Skeletal muscle cell (primary cell): ENCODE measurements around the gene CYP27C1.
"Not testable (repeated sequence)": the region's sequence is repeated elsewhere in the genome, so short reads cannot be mapped to it uniquely, and the experiment has no call there.

ENCODE experiments used
- DNase-seq: peaks from one replicate; pipeline ENCODE4 v3.0.0-alpha.2; 2010; ENCODE audit warnings: low read depth
- H3K4me3 ChIP-seq: 2 replicates; pipeline ENCODE4 v1.5.1; 2011; ENCODE audit warnings: low read depth, mild to moderate bottlenecking, control low read depth, low read length, moderate library complexity

CYP27C1 gene

DNA sequence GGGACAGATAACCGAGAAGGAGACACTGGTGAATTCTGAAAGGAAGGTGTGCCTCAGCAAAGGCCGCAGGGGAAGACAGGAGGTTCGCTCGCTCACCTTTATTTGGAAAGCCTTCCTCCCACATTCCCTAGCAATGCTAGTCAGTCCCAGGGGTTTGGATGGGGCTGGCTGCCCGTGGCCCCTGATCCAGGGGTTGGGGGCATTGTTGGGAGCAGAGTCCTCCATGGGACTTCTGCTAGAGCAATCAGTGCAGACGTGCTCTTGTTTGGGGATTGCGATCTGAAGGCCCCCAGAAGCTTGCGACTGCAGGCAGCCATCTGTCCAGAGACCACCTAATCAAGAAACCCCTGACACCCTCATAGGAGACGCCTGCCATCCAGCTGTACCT, 6.0 kb upstream of the CYP27C1 start:
- H3K4me3 ChIP-seq: no peak overlapping the region
- DNase-seq: no peak

DNA sequence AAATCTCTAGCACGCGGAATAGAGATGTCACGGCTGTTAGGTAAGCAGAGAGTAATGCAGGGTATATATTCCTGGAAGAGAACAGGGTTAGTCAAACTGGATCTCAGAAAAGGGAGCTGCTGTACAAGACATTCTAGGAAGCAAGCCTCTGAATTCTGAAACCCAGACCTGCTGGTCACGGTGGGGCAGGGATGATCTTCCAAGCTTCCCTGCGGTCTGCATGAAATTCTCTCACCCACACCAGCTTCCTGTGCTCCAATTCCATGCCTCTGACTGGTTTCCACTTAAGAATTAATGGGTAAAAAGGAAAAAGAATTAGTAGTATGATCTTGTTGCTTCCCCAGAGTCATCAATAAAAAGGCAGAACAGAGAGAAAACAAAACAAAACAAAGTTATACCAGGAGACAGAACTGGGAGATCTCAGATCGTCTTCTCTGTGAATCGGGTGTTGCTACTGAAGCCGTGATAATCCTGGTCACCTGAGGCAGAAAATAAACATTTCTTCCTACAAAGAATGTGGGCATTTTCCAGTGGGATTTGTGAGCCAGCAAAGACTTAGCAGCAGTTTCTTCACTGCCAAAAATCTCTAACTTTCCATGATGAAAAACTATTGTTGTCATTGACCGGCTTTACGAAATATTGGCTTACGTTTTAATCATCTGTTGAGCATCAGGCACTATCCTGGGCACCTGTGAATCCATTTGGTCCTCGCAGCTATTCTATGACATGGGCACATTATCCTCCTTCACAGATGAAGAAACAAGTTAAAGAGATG, 5.3 kb upstream of the CYP27C1 start:
- DNase-seq: peak; percentile 62
- H3K4me3 ChIP-seq: no peak overlapping the region

DNA sequence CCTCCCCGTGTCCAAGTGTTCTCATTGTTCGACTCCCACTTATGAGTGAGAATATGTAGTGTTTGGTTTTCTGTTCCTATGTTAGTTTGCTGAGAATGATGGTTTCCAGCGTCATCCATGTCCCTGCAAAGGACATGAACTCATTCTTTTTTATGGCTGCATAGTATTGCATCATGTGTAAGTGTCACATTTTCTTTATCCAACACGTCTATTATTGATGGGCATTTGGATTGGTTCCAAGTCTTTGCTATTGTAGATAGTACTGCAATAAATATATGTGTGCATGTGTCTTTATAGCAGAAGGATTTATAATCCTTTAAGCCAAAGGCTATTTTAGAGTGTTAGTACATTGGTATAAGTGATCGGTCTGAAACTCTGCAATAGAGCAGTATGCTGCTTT, 4.0 kb upstream of the CYP27C1 start:
- DNase-seq, H3K4me3 ChIP-seq: not testable (repeated sequence)

DNA sequence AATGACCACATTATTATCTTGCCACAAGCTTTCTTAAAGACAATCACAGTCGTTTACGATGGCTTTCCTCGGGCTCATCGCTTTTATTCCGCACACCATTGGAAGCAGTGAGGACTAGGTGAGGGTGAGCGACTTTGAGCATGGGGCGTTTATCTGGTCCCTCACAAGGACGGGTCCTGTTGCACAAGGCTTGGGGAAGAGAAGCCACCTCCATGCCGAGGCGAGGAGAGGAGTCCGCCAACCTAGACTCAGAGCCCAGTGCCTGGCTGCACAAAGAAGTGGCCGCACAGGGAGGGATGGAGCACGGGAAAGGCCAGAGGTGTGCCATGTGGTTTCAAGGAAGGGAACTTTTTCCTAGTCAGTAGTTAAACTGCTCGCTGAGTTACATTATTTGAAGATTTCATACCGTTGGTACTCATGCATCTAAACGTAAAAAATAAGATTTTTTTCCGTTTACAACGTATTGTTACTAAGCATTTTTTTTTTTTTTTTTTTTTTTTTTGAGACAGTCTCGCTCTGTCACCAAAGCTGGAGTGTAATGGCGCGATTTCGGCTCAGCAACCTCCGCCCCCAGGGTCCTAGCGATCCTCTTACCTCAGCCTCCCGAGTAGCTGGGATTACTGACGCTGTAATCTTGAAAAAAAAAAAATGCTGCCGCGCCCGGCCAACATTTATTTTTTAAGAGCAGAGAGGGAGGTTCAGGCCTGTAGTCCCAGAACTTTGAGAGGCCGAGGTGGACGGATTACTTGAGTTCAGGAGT, 849 bp upstream of the CYP27C1 start:
- peak overlapping the region; percentile 61 for H3K4me3 ChIP-seq
- no peak for DNase-seq

DNA sequence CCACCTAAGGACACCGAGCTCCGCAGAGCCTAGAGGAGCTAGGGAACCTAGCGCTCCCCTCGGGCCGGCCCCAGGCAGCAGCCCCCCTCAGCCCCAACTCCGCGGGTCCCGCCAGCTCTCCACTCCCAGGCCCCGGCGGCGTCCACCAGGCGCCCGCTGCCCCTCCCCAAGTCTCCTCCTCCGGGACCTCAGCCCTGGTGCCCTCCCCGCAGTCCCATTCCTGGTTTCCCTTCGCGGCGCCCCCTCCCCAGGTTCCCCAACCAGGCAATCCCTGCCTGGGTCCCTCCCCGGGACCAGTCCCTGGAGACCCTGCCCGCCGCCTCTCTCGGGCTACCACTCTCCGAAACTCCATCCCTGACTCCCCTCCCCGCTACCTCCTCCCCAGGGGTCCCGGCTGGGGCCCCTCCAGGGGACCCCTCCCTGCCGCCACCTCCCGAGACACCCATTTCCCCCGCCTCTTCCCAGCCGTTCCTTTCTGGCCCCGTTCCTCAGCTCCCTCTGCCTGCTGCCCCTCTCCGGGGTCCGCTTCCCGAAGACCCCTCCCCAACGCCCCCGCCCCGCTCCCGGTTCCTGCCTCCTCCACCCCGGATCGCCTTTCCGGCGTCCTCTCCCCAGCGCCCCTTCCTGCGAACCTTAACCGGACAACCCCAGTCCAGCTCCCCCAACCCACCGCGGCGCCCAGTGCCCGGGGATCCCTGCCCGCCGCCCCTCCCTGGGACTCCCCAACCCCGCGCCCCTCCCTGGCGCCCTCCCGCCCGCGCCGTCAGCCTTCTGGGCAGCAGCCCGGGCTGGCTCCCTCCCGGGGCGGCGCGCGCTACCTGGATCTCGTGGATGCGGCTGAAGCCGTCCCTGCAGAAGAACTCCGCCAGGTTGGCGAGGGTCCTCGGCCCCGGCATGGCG, 678 bp downstream of the CYP27C1 start:
- H3K4me3 ChIP-seq: peak overlapping the region; percentile 61
- no peak for DNase-seq

DNA sequence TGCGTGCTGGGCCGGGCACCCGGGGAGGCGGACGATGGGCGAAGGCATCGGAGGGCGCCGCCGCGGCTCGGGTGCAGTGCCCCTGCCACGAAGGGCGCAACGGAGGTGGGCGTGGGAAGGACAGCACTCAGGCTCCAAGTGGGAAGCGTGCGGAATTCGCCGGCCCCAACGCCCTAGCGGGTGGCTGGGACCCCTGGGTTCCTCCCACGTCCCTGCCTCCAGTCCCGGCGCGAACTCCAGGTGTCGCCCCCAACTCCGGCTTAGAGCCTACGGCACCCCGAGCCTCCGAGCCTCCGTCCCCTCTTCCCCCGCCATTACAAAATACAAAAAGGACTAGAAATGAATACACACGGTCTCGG, 1.3 kb downstream of the CYP27C1 start:
- H3K4me3 ChIP-seq: peak overlapping the region; percentile 61
- no peak for DNase-seq

DNA sequence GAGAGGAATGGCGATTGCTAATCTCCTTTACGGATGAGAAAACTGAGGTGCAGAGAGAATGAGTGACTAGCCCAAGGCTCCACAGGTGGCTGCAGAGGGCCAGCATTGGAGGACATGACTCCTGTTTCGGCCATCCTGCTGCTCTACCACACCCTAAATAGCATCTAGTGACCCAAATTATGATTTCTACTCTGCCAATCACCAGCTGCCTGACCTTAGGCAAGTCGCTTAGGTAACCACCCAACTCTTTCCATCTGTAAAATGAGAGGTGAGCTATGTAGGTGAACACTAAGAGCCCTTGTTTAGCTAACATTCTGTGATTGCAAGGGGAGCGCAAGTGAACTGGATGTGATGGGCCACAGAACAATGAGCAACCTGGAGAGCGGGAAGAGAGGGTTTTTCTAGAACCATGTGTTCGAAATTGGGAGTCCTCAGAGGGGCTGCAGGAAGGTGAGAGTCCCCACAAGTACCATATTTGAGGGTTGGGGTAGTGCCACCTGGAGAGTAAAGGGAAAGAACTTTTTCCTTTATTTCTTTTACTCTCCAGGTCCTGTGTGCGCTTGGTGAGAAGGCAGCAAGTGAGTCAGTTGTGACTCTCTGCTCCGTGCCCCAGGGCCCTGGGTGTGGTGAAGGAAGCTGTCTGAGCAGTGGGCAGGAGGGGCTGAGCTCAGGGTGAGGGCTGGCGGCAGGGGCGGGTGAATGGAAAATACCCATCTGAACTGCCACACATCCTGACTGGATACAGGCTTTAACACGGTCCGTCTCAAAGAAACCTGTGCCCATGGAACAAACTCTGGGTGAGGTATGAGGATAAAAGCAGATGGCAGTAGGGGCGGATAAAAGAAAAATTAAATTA, 2.4 kb downstream of the CYP27C1 start:
- no peak overlapping the region for H3K4me3 ChIP-seq
- DNase-seq: no peak

DNA sequence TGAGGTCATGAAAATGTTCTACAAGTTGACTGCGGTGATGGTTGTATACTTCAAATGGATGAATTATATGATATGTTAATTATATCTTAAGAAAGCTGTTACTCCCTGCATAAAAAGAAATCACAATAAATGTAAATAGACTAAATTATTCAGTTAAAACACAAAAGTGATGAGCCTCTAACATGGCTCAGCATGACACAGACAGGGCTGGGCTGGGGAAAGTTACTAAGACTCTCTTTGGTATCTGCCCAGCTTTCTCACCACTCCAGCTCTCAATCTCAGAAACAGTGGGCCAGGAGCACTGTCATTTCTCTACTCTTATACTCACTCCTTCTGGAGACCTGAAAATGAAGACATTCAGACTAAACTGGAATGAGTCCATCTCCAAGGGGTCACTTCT, 3.5 kb downstream of the CYP27C1 start:
- DNase-seq: no peak
- H3K4me3 ChIP-seq: no peak overlapping the region

DNA sequence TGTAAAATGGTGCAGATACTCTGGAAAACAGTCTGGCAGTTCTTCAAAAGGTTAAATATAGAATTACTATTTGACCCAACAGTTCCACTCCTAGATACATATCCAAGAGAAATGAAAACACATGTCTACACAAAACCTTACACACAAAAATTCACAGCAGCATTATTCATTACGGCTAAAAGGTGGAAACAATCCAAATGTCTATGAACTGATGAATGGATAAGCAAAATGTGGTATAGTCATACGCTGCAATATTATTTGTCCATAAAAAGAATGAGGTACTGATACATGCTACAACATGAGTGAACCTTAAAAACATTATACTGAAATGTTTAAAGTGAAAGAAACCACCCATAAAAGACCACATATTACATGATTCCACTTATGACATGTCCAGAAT, 4.0 kb downstream of the CYP27C1 start:
- H3K4me3 ChIP-seq: no peak overlapping the region
- no peak for DNase-seq

DNA sequence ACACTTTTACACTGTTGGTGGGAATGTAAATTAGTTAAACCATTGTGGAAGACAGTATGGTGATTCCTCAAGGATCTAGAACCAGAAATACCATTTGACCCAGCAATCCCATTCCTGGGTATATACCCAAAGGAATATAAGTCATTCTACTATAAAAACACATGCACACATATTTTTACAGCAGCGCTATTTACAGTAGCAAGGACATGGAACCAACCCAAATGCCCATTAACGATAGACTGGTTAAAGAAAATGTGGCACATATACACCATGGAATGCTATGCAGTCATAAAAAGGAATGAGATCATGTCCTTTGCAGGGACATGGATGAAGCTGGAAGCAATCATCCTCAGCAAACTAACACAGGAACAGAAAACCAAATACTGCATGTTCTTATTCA, 5.9 kb downstream of the CYP27C1 start:
- H3K4me3 ChIP-seq, DNase-seq: not testable (repeated sequence)

DNA sequence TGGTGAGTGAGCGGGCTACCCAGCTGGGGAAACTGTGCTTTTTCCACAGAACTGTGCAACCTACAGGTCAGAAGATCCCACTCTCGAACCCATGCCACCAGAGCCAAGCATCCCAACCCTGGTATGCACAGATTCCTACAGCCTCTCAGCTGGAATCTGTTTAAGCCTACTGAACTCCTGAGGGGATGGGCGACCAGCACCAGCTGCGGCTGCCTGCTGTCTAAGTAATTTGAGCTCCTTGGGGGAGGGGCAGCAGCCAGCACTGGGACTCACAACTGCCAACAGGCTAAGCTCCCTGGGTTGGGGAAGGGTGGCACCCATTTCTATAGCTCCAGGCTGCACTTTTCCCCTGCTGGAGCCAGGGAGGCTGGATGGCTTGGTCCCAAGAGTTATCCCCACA, 11.8 kb downstream of the CYP27C1 start:
- no peak for DNase-seq

DNA sequence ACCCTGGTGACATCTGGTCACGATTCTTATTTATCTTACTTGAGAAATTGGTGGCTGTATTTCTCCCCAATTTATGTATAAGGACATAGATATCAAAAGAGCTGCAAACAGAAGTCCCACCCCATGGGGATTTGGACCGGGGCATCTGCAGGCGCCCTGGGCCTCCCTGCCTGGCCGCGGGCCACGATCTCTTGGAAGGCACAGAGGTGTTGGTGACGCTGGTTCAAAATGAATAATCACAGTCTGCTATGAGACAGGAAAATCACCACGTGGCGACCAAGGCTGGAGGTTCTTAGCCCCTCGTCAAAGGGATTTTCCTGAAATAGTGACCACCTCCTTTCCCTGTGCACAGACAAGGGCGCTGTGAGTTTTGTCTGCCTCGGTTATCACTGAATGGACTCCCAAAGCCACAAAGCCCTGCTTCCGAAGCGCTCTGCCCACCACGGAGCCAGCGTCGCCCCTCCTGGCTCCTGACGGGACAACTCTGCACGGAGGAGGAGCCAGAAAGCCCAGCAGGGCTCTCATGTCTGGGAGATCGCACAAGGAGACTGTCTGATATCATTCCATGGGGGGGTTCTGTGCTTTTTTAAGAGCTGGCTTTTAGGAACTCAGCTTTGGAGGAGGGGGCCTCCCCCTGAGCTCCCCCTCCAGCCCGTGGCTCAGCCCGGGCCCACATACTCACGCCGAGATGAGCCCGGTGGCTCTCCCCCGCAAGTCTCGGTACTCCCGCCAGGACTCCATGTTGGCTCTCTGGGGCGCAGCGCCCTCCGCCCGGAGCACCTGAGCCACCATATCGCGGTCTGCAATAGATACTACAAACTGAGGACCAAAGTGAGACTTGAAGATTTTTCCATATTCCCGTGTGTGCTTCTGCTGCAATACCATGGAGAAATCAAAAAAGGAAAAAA, 14.6 kb downstream of the CYP27C1 start:
- no peak for DNase-seq
- no peak overlapping the region for H3K4me3 ChIP-seq

More for the DNA sequence above, 11.8 kb downstream of the CYP27C1 start:
- no peak overlapping the region for H3K4me3 ChIP-seq

DNA sequence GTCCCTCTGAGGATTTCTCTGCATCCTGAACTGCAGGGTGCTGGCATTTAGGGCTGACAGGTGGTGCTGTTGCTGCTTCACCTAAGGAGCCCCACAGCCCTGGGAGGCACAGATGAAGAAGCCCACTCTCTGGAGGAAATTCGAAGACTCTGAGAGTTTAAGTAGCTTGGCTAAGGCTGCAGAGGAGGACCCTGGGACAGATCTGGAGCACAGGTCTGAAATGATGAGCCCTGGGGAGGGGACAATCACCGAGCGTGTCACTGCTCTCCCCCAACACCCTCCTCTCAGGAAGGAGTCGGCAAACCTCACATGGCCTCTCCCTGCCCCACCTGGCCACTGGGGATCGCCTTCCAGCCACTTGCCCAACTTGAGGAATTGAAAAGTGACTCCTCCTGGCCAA, 18.6 kb downstream of the CYP27C1 start:
- no peak overlapping the region for H3K4me3 ChIP-seq
- no peak for DNase-seq

DNA sequence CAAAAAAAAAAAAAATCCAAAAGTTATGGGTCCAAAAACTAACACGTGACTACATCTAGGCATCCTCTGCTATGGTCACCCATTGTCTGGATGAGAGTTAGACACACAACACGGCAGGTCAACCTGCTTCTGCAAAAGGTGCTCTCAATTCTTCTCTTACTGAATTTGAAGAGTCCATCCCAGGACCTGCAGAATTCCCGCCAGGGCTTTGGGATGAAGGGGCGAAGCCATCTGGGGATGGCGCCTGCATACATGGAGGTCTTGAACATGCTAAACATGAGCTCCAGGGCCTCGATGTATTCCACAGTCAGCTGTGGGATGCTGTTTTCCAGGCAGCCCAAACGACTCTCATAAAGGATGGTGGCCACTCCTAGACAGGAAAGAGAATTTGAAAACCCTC, 19.1 kb downstream of the CYP27C1 start:
- DNase-seq: no peak

DNA sequence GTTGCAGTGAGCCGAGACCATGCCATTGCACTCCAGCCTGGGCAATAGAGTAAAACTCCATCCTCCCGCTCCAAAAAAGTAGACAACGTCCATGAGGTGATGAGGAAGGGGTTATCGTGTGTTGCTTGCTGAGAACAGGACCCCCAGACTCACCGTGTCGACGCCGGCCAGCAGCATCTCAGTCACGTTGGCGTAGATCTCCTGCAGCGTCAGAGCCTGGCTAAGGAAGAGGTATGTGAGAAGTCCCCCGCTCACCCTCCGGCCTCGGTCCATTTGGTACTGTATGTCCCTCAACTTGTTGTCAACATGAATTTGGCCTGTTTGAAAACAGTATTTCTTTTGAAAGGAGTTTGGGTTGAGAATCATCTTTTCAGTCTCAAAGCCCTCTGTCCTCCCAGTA, 20.9 kb downstream of the CYP27C1 start:
- no peak for DNase-seq
- no peak overlapping the region for H3K4me3 ChIP-seq

More for the DNA sequence above, 19.1 kb downstream of the CYP27C1 start:
- no peak overlapping the region for H3K4me3 ChIP-seq

DNA sequence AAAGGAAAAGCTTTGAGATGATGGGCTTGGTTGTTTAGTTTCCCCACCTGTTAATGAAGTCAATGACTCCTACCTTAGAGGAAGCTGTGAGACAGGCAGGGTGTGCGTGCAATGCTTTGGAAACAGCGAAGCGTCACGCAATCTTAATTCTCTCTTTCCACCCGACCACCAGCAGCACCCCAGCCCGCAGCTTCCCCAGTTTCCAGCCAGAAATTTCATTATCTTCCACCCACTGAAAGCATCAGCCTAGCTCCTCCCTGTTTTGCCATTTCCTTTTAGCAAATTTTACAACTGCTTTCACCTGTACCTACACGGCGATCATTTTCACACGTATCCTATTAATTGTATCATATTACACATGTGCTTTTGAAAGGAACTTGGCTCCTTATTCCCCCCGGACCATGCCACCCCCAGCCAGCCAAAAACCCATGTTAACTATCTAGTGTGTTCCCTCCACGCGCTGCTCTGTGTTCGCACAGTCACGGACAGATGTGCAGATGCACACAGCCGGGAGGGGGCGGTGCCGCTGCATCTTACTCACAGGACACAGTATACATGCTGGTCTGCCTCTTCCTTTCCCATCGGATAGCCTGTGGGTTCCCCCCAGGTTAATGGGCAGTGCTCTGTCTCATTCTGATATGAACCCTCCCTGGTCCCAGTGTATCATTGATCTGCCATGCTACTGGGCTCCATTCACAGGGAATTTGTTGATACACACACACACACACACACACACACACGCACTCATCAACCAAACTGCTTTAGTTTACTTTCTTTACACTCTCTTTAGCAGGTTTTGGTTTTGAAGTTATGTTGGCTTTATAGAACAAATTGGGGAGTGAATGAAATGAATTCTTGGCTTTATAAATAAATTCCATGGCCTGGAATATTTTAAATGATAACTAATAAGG, 22.4 kb downstream of the CYP27C1 start:
- no peak overlapping the region for H3K4me3 ChIP-seq
- DNase-seq: no peak

DNA sequence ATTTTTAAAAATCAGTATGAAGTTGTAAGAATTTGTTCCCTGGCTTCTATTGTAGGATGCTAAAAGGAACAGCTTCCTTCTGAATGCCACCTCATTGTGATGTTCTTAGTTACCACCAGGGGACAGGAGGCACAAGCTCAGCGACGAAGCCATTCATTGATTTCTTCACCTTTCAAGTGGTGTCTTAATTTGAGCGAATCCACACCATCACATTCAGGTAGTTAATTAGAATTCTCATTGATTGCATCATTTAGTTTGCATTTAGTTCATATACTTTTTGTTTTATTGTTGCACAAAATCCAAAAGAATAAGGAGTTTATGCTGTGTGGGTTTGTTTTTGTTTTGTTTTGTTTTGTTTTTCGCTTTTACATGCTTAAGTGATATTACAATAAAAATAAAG, 23.1 kb downstream of the CYP27C1 start:
- DNase-seq: no peak
- no peak overlapping the region for H3K4me3 ChIP-seq
